AG09309 (cell line): ENCODE measurements around the gene CHTOP.

ENCODE experiments used
- DNase-seq: peaks from one replicate; pipeline ENCODE4 v3.0.0-alpha.2; 2010; ENCODE audit warnings: low read depth
- H3K4me3 ChIP-seq: 2 replicates; pipeline ENCODE4 v1.5.1; 2011; ENCODE audit warnings: mild to moderate bottlenecking, low read depth, low read length, moderate library complexity; ENCODE audit not compliant: control insufficient read depth
- TF ChIP-seq, protein P1 (sequence below): IDR thresholded peaks from 2 replicates; pipeline ENCODE4 v1.5.1; 2011; ENCODE audit warnings: mild to moderate bottlenecking, low read depth, low read length, inconsistent platforms; ENCODE audit not compliant: insufficient read depth, control insufficient read depth; ENCODE audit errors: missing control alignments

CHTOP gene

DNA sequence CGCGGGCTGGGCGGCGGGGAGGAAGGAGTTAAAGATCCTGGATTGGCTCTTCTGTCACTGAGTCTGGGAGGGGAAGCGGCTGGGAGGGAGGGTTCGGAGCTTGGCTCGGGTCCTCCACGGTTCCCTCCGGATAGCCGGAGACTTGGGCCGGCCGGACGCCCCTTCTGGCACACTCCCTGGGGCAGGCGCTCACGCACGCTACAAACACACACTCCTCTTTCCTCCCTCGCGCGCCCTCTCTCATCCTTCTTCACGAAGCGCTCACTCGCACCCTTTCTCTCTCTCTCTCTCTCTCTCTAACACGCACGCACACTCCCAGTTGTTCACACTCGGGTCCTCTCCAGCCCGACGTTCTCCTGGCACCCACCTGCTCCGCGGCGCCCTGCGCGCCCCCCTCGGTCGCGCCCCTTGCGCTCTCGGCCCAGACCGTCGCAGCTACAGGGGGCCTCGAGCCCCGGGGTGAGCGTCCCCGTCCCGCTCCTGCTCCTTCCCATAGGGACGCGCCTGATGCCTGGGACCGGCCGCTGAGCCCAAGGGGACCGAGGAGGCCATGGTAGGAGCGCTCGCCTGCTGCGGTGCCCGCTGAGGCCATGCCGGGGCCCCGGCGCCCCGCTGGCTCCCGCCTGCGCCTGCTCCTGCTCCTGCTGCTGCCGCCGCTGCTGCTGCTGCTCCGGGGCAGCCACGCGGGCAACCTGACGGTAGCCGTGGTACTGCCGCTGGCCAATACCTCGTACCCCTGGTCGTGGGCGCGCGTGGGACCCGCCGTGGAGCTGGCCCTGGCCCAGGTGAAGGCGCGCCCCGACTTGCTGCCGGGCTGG lies 44.9 kb downstream of the CHTOP start, which contains the start of gene NPR1:
NPR1 (plus strand) TSS at position 170 of the 818 bp plus-strand sequence; CDS start at position 591, 421 bp downstream.
- TF ChIP-seq, protein P1, sequence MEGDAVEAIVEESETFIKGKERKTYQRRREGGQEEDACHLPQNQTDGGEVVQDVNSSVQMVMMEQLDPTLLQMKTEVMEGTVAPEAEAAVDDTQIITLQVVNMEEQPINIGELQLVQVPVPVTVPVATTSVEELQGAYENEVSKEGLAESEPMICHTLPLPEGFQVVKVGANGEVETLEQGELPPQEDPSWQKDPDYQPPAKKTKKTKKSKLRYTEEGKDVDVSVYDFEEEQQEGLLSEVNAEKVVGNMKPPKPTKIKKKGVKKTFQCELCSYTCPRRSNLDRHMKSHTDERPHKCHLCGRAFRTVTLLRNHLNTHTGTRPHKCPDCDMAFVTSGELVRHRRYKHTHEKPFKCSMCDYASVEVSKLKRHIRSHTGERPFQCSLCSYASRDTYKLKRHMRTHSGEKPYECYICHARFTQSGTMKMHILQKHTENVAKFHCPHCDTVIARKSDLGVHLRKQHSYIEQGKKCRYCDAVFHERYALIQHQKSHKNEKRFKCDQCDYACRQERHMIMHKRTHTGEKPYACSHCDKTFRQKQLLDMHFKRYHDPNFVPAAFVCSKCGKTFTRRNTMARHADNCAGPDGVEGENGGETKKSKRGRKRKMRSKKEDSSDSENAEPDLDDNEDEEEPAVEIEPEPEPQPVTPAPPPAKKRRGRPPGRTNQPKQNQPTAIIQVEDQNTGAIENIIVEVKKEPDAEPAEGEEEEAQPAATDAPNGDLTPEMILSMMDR = no peak
- peak within 1 kb of the TSS; percentile 45 for H3K4me3 ChIP-seq
- DNase-seq = no peak

DNA sequence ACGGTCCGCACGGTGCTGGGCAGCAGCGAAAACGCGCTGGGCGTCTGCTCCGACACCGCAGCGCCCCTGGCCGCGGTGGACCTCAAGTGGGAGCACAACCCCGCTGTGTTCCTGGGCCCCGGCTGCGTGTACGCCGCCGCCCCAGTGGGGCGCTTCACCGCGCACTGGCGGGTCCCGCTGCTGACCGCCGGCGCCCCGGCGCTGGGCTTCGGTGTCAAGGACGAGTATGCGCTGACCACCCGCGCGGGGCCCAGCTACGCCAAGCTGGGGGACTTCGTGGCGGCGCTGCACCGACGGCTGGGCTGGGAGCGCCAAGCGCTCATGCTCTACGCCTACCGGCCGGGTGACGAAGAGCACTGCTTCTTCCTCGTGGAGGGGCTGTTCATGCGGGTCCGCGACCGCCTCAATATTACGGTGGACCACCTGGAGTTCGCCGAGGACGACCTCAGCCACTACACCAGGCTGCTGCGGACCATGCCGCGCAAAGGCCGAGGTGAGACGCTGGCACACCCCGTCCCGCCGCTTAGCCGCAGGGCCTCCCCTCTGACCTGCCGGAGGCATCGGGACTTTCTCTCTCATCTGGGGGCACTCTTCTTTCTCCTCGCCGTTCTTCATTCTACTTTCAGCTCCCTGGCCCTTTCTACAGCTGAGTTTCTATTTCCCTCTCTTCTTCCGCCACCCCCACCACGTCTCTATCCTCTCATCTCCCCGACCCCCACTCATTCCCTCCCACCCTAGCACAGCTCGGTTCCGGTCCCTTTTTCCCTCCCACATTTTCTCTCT lies 45.7 kb downstream of the CHTOP start:
- TF ChIP-seq, protein P1 = no peak
- DNase-seq = no peak
- no peak overlapping the region for H3K4me3 ChIP-seq

DNA sequence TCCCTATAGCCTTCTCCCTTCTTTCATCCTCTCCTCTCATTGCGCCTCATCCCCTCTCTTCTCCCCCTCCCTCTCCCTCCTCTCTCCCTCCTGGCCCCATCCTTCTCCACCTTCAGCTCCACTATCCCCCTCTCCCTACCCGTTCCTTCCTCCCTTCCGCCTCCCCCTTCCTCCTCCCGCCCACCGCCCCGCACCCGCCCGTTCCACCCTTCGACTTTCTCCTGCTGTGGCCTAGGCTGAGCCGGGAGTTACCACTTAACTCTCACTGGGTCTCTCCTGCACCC lies 46.2 kb downstream of the CHTOP start:
- H3K4me3 ChIP-seq = no peak overlapping the region
- TF ChIP-seq, protein P1 = no peak
- DNase-seq = no peak

DNA sequence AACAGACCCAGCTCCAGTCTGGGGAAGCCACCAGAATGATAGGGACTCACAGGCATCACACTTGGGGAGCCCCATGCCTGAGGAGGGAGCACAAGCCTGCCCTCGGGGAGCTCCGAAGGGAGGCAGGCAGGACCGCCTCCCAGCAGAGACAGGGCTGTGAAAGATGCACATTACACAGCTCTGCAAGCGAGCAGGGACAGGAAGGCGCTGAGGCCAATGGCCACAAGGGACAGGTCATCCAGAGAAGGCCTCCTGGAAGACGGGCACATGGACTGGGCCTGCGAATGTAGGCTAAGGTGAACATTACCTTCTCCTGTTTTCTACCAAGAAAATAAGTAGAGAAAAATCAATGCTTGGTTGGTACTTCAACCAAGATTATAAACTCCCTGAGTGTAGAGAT lies 48.9 kb downstream of the CHTOP start:
- TF ChIP-seq, protein P1 = no peak
- H3K4me3 ChIP-seq = no peak overlapping the region
- DNase-seq = no peak

DNA sequence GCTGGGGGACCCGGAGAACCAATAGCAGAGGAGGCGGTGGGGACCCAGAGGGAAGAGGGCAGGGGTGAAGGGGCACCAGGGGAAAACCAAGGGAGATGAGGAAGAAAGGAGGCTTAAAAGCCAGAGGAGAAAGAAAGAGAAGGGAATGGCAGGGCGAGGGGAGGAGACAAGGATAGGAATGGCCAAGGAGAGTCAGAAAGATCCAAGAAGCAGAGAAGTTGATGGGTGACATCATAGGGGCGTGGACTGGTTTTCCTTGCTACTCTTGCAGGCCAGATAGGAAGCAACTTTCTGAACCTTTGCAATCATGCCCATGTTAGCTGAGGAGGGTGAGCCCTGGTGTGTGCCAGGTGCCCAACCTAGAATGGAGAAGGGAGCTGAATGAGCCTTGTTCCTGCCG lies 50.0 kb downstream of the CHTOP start:
- no peak for DNase-seq
- no peak overlapping the region for H3K4me3 ChIP-seq
- TF ChIP-seq, protein P1 = no peak

DNA sequence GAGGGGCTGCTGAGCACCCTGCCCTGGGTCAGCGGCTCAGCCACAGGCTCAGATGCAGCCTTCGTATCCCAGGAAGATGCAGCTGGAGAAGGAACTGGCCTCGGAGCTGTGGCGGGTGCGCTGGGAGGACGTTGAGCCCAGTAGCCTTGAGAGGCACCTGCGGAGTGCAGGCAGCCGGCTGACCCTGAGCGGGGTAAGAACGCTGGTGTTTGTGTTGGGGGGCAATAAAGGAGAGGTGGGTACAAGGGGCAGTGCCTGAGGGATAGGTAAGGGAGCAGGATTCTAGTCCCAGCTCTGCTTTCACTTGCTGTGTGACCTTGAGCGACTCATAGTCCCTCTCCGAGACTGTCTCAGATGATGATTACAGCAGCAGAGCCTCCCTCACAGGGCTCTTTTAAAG lies 51.0 kb downstream of the CHTOP start:
- DNase-seq = no peak
- no peak overlapping the region for H3K4me3 ChIP-seq
- TF ChIP-seq, protein P1 = no peak
